Measurements from ENCODE around the gene C4A.
A peak's percentile ranks its signal among the peaks of the same experiment; 100 is the strongest.
"Not testable (repeated sequence)": the region's sequence is repeated elsewhere in the genome, so short reads cannot be mapped to it uniquely, and the experiment has no call there.

The C4A gene

GRCh38 chr6:32043589-32044380 is 61.9 kb downstream of the C4A start:
- POLR2A ChIA-PET; CTCF ChIA-PET; DNase-seq (ENCODE audit: extremely low spot score): not testable (repeated sequence)

DNA sequence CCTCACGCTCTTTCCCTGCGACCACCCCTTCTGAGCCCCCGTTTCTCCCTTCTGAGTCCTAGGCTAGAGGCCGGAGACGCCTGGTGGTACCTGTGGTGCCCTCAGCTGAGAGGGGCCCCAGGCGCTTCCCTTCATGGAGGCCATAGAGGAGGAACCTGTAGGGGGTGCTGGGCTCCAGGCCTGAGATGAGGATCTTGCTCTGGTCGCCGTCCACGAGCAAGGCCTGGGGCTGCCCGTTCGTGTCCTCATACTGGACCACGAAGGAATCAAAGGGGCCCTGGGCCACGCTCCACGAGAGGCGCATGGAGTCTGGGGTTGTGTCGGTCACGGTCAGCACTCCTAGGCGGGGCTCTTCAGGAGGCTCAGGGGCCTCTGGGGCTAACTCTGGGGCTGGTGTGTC is 63.1 kb downstream of the C4A start:
- DNase-seq (ENCODE audit: extremely low spot score); CTCF ChIA-PET; POLR2A ChIA-PET: not testable (repeated sequence)

GRCh38 chr6:32045811-32046449 is 64.1 kb downstream of the C4A start:
- no peak for DNase-seq (ENCODE audit: extremely low spot score)
- TF ChIP-seq, protein P1, sequence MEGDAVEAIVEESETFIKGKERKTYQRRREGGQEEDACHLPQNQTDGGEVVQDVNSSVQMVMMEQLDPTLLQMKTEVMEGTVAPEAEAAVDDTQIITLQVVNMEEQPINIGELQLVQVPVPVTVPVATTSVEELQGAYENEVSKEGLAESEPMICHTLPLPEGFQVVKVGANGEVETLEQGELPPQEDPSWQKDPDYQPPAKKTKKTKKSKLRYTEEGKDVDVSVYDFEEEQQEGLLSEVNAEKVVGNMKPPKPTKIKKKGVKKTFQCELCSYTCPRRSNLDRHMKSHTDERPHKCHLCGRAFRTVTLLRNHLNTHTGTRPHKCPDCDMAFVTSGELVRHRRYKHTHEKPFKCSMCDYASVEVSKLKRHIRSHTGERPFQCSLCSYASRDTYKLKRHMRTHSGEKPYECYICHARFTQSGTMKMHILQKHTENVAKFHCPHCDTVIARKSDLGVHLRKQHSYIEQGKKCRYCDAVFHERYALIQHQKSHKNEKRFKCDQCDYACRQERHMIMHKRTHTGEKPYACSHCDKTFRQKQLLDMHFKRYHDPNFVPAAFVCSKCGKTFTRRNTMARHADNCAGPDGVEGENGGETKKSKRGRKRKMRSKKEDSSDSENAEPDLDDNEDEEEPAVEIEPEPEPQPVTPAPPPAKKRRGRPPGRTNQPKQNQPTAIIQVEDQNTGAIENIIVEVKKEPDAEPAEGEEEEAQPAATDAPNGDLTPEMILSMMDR (IDR thresholded peaks at IDR 0.05; ENCODE audit: control extremely low read depth, extremely low read depth, low read depth, missing control alignments): no peak
- POLR2A ChIA-PET: no interaction called here
- CTCF ChIA-PET: interaction anchor here (1.4 kb wide), 1 partner anchor 151 kb away, joined by 4 read pairs; no protein-coding TSS in a partner anchor

GRCh38 chr6:32046450-32047083 is 64.7 kb downstream of the C4A start:
- ChIA-PET CTCF (interaction anchor here (1.4 to 1.7 kb wide), 2 partner anchors 29 to 151 kb away, joined by 4 to 10 read pairs; no protein-coding TSS in a partner anchor), POLR2A (no interaction called here)
- no peak for DNase-seq (ENCODE audit: extremely low spot score)
- TF ChIP-seq, protein P1 (IDR thresholded peaks at IDR 0.05; ENCODE audit: control extremely low read depth, extremely low read depth, low read depth, missing control alignments): no peak

DNA sequence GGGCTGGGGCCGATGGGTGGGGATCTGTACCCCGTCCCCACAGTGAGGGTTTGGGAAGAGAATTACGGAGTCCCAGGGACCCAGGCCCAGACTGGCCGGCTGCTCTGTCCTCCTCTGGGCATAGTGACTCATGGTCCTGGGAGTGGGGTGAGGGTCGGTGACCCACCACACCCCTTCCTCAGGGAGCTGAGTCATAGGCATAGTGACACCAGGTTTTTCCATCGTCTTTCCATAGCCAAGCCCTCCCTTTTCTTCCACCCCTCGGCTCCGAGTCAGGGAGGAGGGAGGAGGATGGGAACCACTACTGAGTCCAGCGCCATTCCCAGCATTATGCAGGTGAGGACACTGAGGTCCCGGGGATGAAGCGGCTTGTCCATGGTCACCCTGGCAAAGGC is 65.2 kb downstream of the C4A start:
- TF ChIP-seq, protein P1 (IDR thresholded peaks at IDR 0.05; ENCODE audit: control extremely low read depth, extremely low read depth, low read depth, missing control alignments): no peak
- ChIA-PET CTCF (interaction anchor here (0.9 to 2.2 kb wide), 8 partner anchors 11 to 158 kb away, joined by 3 to 12 read pairs (median 4); partner anchors contain the start of gene ATF6B), POLR2A (no interaction called here)
- no peak for DNase-seq (ENCODE audit: extremely low spot score)

DNA sequence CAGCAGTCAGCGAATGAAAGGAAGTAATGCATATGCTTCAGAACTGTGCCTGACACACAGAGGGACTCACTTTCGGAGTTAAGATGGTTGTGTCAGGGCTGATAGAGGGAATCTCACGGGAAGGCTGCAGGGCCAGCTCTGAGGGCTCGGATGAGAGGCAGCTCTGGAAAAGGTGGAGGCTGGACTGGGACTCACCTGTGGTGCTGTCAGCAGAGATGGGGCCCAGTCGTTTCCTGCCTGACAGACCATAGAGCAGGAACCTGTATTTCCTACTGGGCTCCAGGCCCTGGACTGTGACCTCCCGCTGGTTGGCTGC is 65.6 kb downstream of the C4A start:
- TF ChIP-seq, protein P1 (IDR thresholded peaks at IDR 0.05; ENCODE audit: control extremely low read depth, extremely low read depth, low read depth, missing control alignments): no peak
- ChIA-PET POLR2A (no interaction called here), CTCF (interaction anchor here (0.9 to 2.2 kb wide), 9 partner anchors 11 to 157 kb away, joined by 3 to 13 read pairs (median 5); partner anchors contain the start of gene ATF6B)
- no peak for DNase-seq (ENCODE audit: extremely low spot score)

DNA sequence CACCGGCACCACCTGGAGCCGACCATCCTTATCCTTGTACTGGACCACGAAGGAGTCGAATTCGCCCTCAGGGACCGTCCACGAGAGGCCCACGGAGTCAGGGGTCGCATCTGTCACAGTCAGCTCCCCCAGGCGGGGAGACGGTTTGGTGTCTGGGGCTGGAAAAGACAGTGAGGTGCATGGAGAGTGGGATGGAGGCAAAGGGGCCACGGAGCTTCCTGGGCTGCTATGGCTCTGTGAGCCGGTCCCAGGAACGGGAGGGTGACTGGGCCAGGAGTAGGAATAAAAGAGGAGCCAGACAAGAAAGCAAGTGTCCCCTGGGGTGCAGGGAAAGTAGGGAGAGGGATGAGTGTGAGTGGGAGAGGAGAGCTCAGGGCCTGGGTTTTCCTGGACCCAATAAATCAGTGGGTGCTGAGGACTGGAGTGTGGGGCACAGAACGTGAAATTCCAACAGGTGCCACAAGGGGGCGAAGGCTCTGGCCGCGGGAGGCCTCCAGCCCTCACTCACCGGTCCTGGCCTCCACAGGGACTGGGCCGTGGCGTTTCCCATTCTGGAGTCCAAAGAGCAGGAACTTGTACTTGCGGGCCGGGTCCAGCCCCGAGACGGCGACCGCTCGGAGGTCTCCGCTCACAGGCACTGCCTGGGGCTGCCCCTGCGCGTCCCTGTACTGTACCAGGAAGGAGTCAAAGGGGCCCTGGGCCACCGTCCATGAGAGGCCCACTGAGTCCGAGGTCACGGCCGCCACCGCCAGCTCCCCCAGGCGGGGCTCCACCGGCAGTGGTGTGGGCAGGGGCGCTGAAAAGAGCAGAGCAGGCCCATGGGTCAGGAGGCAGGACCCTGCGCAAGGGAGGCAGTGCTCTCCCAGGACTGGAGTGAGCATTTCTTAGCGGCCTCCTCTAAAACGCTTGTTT is 66.3 kb downstream of the C4A start:
- POLR2A ChIA-PET: no interaction called here
- TF ChIP-seq, protein P1 (IDR thresholded peaks at IDR 0.05; ENCODE audit: control extremely low read depth, extremely low read depth, low read depth, missing control alignments): peak; percentile 84
- peak; percentile 80 for DNase-seq (ENCODE audit: extremely low spot score)
- CTCF ChIA-PET: interaction anchor here (0.9 to 2.2 kb wide), 9 partner anchors 10 to 157 kb away, joined by 3 to 13 read pairs (median 5); partner anchors contain the start of gene ATF6B

DNA sequence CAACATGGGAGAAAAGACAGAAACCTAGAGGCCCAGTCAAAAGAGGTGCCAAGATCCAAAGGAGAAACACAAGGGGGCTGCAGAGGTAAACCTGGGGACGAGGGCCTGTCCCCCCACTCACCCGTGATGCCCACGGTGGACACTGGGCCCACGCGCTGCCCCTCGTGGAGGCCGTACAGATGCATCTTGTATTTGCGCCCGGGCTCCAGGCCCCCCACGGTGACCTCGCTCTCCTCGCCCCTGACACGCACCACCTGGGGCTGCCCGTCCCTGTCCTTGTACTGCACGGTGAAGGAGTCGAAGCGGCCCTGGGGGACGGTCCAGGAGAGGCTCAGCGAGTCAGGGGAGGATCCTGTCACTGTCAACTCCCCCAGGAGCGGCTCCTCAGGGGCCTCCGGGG is 67.3 kb downstream of the C4A start:
- DNase-seq (ENCODE audit: extremely low spot score); POLR2A ChIA-PET: not testable (repeated sequence)
- CTCF ChIA-PET: interaction anchor here (1.1 to 2.2 kb wide), 3 partner anchors 9 to 28 kb away, joined by 4 to 13 read pairs (median 12); no protein-coding TSS in a partner anchor

DNA sequence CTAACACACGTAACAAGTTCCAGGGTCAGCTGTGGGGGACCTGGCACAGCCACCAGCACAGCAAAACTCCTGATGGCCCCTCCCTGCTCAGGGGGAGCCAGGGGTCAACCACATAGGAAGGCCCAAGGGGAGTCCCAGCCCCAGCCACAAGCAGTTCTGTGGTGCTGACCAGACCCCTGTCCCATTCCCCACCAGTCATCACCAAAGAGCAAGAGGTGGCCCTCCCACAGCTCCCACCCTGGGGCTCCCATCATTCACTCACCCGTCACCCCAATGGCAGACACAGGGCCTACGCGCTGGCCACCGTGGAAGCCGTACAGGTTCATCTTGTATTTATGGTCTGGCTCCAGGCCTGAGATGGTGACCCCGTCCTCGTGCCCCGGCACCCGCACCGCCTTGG is 67.9 kb downstream of the C4A start:
- CTCF ChIA-PET: interaction anchor here (1.1 kb wide), 1 partner anchor 28 kb away, joined by 4 read pairs; no protein-coding TSS in a partner anchor
- POLR2A ChIA-PET; DNase-seq (ENCODE audit: extremely low spot score): not testable (repeated sequence)
